Measurements from ENCODE around the gene VAPA. TPM values are rescaled to one million over a fixed set of nuclear protein-coding genes. Genes with fewer than 3 reads are reported as not detected.

VAPA gene
- total RNA-seq, 2 experiments from 2014 or later = 139 to 176 TPM

DNA sequence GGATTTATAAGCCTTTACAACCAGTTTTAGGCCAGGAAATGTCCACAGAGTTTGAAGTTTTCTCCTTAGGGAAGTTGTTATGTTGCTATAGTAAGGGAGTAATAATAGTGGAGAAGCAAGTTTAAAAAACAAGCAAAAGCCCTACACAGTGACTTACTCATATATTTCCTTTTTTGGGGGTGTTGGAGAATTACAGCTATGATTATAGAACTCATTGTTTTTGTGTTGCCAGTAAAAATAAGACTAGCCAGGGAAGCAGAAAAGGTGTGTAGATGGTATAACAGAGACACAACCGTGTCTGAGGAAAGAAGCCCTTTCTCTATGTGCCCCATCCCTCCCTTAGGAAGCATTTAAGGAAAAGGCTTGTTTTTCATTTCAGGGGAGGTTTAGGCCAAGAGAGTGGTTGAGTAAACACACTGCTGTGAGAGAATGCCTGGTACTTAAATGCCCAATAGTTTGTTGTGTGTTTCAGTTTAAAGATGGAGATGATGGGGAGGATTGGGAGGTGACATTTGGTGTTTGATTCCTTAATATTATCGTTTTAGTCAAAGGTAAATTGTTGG, 2.3 kb downstream of the VAPA start:
- no peak overlapping the region for H2AFZ ChIP-seq (ENCODE audit: low read length)
- H3K79me2 ChIP-seq (ENCODE audit: insufficient read depth, low read depth, low read length) = peaks cover 69% of the 10 kb centered on the region
- peaks cover 5% of the 10 kb centered on the region for H3K9me3 ChIP-seq (ENCODE audit: low read length)
- BruUV-seq (replicated peaks) = TSS peak; percentile 62
- H3K4me3 ChIP-seq (ENCODE audit: low read depth, low read length, poor library complexity, severe bottlenecking) = peak overlapping the region; percentile 99
- H3K27ac ChIP-seq (ENCODE audit: low read depth, low read length, poor library complexity, severe bottlenecking) = no peak overlapping the region
- intact Hi-C loops (cut with micrococcal nuclease; ENCODE audit: unreplicated experiment) = no loop called here
- TF ChIP-seq EZH2phosphoT487 (IDR thresholded peaks at IDR 0.05; ENCODE audit: borderline replicate concordance, low read depth, low read length) = no peak
- TF ChIP-seq, protein P1, sequence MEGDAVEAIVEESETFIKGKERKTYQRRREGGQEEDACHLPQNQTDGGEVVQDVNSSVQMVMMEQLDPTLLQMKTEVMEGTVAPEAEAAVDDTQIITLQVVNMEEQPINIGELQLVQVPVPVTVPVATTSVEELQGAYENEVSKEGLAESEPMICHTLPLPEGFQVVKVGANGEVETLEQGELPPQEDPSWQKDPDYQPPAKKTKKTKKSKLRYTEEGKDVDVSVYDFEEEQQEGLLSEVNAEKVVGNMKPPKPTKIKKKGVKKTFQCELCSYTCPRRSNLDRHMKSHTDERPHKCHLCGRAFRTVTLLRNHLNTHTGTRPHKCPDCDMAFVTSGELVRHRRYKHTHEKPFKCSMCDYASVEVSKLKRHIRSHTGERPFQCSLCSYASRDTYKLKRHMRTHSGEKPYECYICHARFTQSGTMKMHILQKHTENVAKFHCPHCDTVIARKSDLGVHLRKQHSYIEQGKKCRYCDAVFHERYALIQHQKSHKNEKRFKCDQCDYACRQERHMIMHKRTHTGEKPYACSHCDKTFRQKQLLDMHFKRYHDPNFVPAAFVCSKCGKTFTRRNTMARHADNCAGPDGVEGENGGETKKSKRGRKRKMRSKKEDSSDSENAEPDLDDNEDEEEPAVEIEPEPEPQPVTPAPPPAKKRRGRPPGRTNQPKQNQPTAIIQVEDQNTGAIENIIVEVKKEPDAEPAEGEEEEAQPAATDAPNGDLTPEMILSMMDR (conservative IDR thresholded peaks at IDR 0.05; ENCODE audit: low read length) = no peak
- peaks cover 55% of the 10 kb centered on the region for H3K4me1 ChIP-seq (ENCODE audit: insufficient read depth, low read length, poor library complexity, severe bottlenecking)
- no peak for DNase-seq (ENCODE audit: low spot score)
- H3K36me3 ChIP-seq (ENCODE audit: insufficient read depth, low read length) = no peaks in the 10 kb centered on the region; the same call in 1 of the 2 replicates
- H3K9me2 ChIP-seq (ENCODE audit: insufficient read depth, low read length) = no peaks in the 10 kb centered on the region
- H3K4me2 ChIP-seq (ENCODE audit: low read length) = peak overlapping the region; percentile 92
- H4K20me1 ChIP-seq (ENCODE audit: insufficient read depth, low read length) = peaks cover 61% of the 10 kb centered on the region
- ChIA-PET POLR2A (interaction anchor here (1.0 to 1.6 kb wide), 2 partner anchors 11 to 23 kb away, joined by 3 read pairs; no protein-coding TSS in a partner anchor), CTCF (ENCODE audit: unreplicated experiment) (no interaction called here)

DNA sequence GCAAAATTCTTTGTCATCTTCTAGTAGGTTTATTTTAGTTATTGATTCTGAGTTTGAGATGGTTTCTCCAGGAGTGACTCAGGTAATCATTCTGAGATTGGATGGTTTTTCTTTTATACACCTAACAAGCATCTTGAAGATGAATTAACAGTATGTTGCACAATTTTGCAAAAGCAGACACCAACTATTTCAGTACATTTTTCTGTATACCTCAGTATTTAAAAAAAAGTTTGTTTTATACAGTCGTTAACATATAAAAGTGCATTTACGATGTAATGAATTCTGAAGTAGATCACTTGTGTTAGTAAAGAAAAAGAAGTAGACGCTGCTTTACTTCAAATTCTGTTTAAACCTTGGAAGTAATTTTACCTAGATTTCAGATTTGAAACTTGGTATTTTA, 3.0 kb downstream of the VAPA start:
- H3K9me3 ChIP-seq (ENCODE audit: low read length) = peaks cover 5% of the 10 kb centered on the region
- intact Hi-C loops (cut with micrococcal nuclease; ENCODE audit: unreplicated experiment) = no loop called here
- ChIA-PET POLR2A (no interaction called here), CTCF (ENCODE audit: unreplicated experiment) (no interaction called here)
- H3K9me2 ChIP-seq (ENCODE audit: insufficient read depth, low read length) = no peaks in the 10 kb centered on the region
- no peaks in the 10 kb centered on the region; the same call in 1 of the 2 replicates for H3K36me3 ChIP-seq (ENCODE audit: insufficient read depth, low read length)
- peak overlapping the region; percentile 92 for H3K4me2 ChIP-seq (ENCODE audit: low read length)
- H3K27ac ChIP-seq (ENCODE audit: low read depth, low read length, poor library complexity, severe bottlenecking) = no peak overlapping the region
- peaks cover 65% of the 10 kb centered on the region for H4K20me1 ChIP-seq (ENCODE audit: insufficient read depth, low read length)
- peaks cover 60% of the 10 kb centered on the region for H3K4me1 ChIP-seq (ENCODE audit: insufficient read depth, low read length, poor library complexity, severe bottlenecking)
- no peak for DNase-seq (ENCODE audit: low spot score)
- peak overlapping the region; percentile 99 for H3K4me3 ChIP-seq (ENCODE audit: low read depth, low read length, poor library complexity, severe bottlenecking)
- H2AFZ ChIP-seq (ENCODE audit: low read length) = no peak overlapping the region
- H3K79me2 ChIP-seq (ENCODE audit: insufficient read depth, low read depth, low read length) = peaks cover 75% of the 10 kb centered on the region
- no TSS peak for BruUV-seq (replicated peaks)
- TF ChIP-seq EZH2phosphoT487 (IDR thresholded peaks at IDR 0.05; ENCODE audit: borderline replicate concordance, low read depth, low read length) = no peak
- TF ChIP-seq, protein P1 (conservative IDR thresholded peaks at IDR 0.05; ENCODE audit: low read length) = no peak

DNA sequence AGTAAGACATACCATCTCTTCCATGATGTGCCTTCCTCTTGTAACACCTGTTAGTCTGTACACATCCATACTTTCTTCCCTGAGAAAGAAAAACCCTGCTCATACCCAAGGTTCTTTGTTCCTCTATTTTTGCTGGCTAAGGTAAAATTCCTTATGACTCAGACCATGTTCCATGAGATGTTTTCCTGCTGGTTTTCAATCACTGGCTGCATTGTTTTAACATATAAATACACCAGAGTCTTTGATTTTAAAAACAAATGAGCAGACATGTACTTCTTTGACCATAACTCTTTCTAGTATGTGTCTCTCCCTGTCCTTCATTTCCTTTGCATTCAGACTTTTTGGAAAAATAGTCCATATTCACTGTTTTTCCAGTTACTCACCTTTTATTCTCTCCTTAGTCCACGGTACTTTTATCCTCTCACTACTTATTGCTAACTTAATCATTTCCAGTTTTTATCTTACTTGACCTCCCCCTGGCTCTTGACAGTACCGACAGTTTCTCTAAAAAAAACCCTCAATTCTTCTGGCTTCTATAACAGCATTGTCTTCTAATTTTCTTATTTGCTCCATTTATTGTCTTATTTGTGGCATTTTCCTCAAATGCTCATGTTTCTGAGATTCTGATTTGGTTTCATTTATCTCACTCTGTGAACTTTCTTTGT, 4.3 kb downstream of the VAPA start:
- H3K9me3 ChIP-seq (ENCODE audit: low read length) = no peaks in the 10 kb centered on the region; the same call in 1 of the 2 replicates
- peaks cover 89% of the 10 kb centered on the region for H3K79me2 ChIP-seq (ENCODE audit: insufficient read depth, low read depth, low read length)
- DNase-seq (ENCODE audit: low spot score) = no peak
- peaks cover 70% of the 10 kb centered on the region for H3K4me1 ChIP-seq (ENCODE audit: insufficient read depth, low read length, poor library complexity, severe bottlenecking)
- H3K27ac ChIP-seq (ENCODE audit: low read depth, low read length, poor library complexity, severe bottlenecking) = no peak overlapping the region
- peaks cover 3% of the 10 kb centered on the region for H3K36me3 ChIP-seq (ENCODE audit: insufficient read depth, low read length)
- no peak overlapping the region for H2AFZ ChIP-seq (ENCODE audit: low read length)
- no peak overlapping the region for H3K4me3 ChIP-seq (ENCODE audit: low read depth, low read length, poor library complexity, severe bottlenecking)
- intact Hi-C loops (cut with micrococcal nuclease; ENCODE audit: unreplicated experiment) = no loop called here
- ChIA-PET POLR2A (no interaction called here), CTCF (ENCODE audit: unreplicated experiment) (no interaction called here)
- no peak for TF ChIP-seq EZH2phosphoT487 (IDR thresholded peaks at IDR 0.05; ENCODE audit: borderline replicate concordance, low read depth, low read length)
- TF ChIP-seq, protein P1 (conservative IDR thresholded peaks at IDR 0.05; ENCODE audit: low read length) = no peak
- no TSS peak for BruUV-seq (replicated peaks)
- peaks cover 73% of the 10 kb centered on the region for H4K20me1 ChIP-seq (ENCODE audit: insufficient read depth, low read length)
- H3K9me2 ChIP-seq (ENCODE audit: insufficient read depth, low read length) = no peaks in the 10 kb centered on the region
- peak overlapping the region; percentile 46 for H3K4me2 ChIP-seq (ENCODE audit: low read length)
